ENCODE data around the gene SHC3.

DNA sequence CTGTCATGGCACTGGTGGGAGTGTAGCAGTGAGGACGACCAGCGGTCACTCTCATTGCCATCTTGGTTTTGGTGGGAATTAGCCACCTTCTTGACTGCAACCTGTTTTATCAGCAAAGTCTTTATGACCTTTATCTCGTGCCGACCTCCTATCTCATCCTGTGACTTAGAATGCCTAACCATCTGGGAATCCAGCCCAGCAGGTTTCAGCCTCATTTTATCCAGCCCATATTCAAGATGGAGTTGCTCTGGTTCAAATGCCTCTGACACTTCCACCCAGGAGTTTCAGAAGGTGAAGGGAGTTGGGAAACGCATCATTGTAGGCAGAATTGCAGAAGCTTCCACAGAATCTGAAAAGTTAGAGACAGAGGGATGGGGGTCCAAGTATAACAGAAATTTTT lies 35.4 kb downstream of the SHC3 start:
- TF ChIP-seq, protein P1, sequence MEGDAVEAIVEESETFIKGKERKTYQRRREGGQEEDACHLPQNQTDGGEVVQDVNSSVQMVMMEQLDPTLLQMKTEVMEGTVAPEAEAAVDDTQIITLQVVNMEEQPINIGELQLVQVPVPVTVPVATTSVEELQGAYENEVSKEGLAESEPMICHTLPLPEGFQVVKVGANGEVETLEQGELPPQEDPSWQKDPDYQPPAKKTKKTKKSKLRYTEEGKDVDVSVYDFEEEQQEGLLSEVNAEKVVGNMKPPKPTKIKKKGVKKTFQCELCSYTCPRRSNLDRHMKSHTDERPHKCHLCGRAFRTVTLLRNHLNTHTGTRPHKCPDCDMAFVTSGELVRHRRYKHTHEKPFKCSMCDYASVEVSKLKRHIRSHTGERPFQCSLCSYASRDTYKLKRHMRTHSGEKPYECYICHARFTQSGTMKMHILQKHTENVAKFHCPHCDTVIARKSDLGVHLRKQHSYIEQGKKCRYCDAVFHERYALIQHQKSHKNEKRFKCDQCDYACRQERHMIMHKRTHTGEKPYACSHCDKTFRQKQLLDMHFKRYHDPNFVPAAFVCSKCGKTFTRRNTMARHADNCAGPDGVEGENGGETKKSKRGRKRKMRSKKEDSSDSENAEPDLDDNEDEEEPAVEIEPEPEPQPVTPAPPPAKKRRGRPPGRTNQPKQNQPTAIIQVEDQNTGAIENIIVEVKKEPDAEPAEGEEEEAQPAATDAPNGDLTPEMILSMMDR (IDR thresholded peaks at IDR 0.05; ENCODE audit: extremely low read depth in 1 of 2, insufficient read depth in 1 of 2, low read depth in 1 of 2, low read length in 2 of 2), result no peak
- TF ChIP-seq JUN (IDR thresholded peaks at IDR 0.05; ENCODE audit: borderline replicate concordance, insufficient read depth, insufficient read length, low read depth), result no peak
- TF ChIP-seq POLR2A (IDR thresholded peaks at IDR 0.05; ENCODE audit: low read depth, low read length), result no peak
- TF ChIP-seq POLR2AphosphoS5 (IDR thresholded peaks at IDR 0.05; ENCODE audit: insufficient read depth, low read depth, low read length), result no peak
